ENCODE data around the gene ANKS4B. TPM values are rescaled to one million over a fixed set of nuclear protein-coding genes. Genes with fewer than 3 reads are reported as not detected.

ANKS4B gene
- total and polyA plus RNA-seq, 4 donors = 0.11 TPM; not detected in 3

- H3K36me3 ChIP-seq (ENCODE audit: control insufficient read depth in 4 of 4, insufficient read depth in 4 of 4, low read length in 4 of 4) = no peaks in the 10 kb centered on the region
- H3K27me3 ChIP-seq (ENCODE audit: control insufficient read depth in 3 of 3, insufficient read depth in 3 of 3, low read length in 2 of 3) = peaks cover 0 to 2% (median 0%) of the 10 kb centered on the region in 3 donors
- H3K9ac ChIP-seq (ENCODE audit: insufficient read depth in 1 of 2, low read length in 2 of 2) = no peak overlapping the region
- peak; percentile 34 for ATAC-seq (ENCODE audit: insufficient read depth, low FRiP score)
- peak overlapping the region in 1 of 2 donors; percentile 33 for H3K27ac ChIP-seq (ENCODE audit: low read depth in 1 of 2, low read length in 1 of 2)
- no peaks in the 10 kb centered on the region for H3K9me3 ChIP-seq (ENCODE audit: control insufficient read depth in 4 of 4, insufficient read depth in 3 of 4, low read length in 3 of 4)
- H3K4me1 ChIP-seq (ENCODE audit: control insufficient read depth in 5 of 5, insufficient read depth in 5 of 5, low read length in 5 of 5) = no peaks in the 10 kb centered on the region
- no peak overlapping the region for H3K4me3 ChIP-seq
- WGBS, 2 donors = 51 to 68% methylated on average over 4 of the region's 4 CpGs
- TF ChIP-seq, protein P1, sequence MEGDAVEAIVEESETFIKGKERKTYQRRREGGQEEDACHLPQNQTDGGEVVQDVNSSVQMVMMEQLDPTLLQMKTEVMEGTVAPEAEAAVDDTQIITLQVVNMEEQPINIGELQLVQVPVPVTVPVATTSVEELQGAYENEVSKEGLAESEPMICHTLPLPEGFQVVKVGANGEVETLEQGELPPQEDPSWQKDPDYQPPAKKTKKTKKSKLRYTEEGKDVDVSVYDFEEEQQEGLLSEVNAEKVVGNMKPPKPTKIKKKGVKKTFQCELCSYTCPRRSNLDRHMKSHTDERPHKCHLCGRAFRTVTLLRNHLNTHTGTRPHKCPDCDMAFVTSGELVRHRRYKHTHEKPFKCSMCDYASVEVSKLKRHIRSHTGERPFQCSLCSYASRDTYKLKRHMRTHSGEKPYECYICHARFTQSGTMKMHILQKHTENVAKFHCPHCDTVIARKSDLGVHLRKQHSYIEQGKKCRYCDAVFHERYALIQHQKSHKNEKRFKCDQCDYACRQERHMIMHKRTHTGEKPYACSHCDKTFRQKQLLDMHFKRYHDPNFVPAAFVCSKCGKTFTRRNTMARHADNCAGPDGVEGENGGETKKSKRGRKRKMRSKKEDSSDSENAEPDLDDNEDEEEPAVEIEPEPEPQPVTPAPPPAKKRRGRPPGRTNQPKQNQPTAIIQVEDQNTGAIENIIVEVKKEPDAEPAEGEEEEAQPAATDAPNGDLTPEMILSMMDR (IDR thresholded peaks at IDR 0.05; ENCODE audit: control extremely low read depth, extremely low read depth) = no peak
- DNase-seq = peak in 1 of 3 donors; percentile 16
These were observed 10.8 kb upstream of the ANKS4B start for GRCh38 chr16:21222495-21223337.

GRCh38 chr16:21223787-21224186, 9.7 kb upstream of the ANKS4B start:
- Histone ChIP-seq H3K27me3 (ENCODE audit: control insufficient read depth in 3 of 3, insufficient read depth in 3 of 3, low read length in 2 of 3) (peaks cover 0 to 2% (median 0%) of the 10 kb centered on the region in 3 donors), H3K27ac (ENCODE audit: low read depth in 1 of 2, low read length in 1 of 2) (no peak overlapping the region), H3K4me3 (no peak overlapping the region), H3K9me3 (ENCODE audit: control insufficient read depth in 4 of 4, insufficient read depth in 3 of 4, low read length in 3 of 4) (no peaks in the 10 kb centered on the region), H3K9ac (ENCODE audit: insufficient read depth in 1 of 2, low read length in 2 of 2) (no peak overlapping the region), H3K36me3 (ENCODE audit: control insufficient read depth in 4 of 4, insufficient read depth in 4 of 4, low read length in 4 of 4) (no peaks in the 10 kb centered on the region), H3K4me1 (ENCODE audit: control insufficient read depth in 5 of 5, insufficient read depth in 5 of 5, low read length in 5 of 5) (no peaks in the 10 kb centered on the region)
- TF ChIP-seq, protein P1 (IDR thresholded peaks at IDR 0.05; ENCODE audit: control extremely low read depth, extremely low read depth) = no peak
- WGBS, 2 donors = 72 to 81% methylated on average over 9 of the region's 9 CpGs
- ATAC-seq (ENCODE audit: insufficient read depth, low FRiP score) (no peak), DNase-seq (no peak)

- DNase-seq = no peak
- peaks cover 0 to 2% (median 0%) of the 10 kb centered on the region in 3 donors for H3K27me3 ChIP-seq (ENCODE audit: control insufficient read depth in 3 of 3, insufficient read depth in 3 of 3, low read length in 2 of 3)
- H3K27ac ChIP-seq (ENCODE audit: low read depth in 1 of 2, low read length in 1 of 2) = no peak overlapping the region
- no peak for ATAC-seq (ENCODE audit: insufficient read depth, low FRiP score)
- 29 to 39% methylated on average over 2 of the region's 2 CpGs for WGBS, 2 donors
- H3K9ac ChIP-seq (ENCODE audit: insufficient read depth in 1 of 2, low read length in 2 of 2) = no peak overlapping the region
- TF ChIP-seq, protein P1 (IDR thresholded peaks at IDR 0.05; ENCODE audit: control extremely low read depth, extremely low read depth) = no peak
- H3K36me3 ChIP-seq (ENCODE audit: control insufficient read depth in 4 of 4, insufficient read depth in 4 of 4, low read length in 4 of 4) = no peaks in the 10 kb centered on the region
- H3K4me1 ChIP-seq (ENCODE audit: control insufficient read depth in 5 of 5, insufficient read depth in 5 of 5, low read length in 5 of 5) = no peaks in the 10 kb centered on the region
- no peaks in the 10 kb centered on the region for H3K9me3 ChIP-seq (ENCODE audit: control insufficient read depth in 4 of 4, insufficient read depth in 3 of 4, low read length in 3 of 4)
- H3K4me3 ChIP-seq = no peak overlapping the region
These were observed 8.7 kb upstream of the ANKS4B start for GRCh38 chr16:21224800-21225199.
